ENCODE data around the gene CHRNB1.

CHRNB1 gene

DNA sequence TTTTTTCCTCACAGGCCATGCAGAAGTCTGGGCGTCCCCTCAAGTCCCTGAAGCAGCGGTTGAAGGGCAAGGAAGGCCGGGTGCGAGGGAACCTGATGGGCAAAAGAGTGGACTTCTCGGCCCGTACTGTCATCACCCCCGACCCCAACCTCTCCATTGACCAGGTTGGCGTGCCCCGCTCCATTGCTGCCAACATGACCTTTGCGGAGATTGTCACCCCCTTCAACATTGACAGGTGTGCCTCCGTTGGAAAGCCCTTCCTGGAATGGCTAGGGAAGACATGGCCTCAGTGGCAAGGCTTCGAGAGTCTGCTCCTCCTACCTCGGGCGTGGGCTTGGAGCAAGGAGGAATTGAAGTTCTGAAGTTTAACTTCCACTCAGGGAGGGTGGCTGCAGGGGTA, 52.8 kb downstream of the CHRNB1 start:
- in situ Hi-C loops (cut with MboI; ENCODE audit: low pct_unique_long_range_greater_than_20kb, low sequenced_read_pairs): no loop called here
- DNase-seq: no peak

DNA sequence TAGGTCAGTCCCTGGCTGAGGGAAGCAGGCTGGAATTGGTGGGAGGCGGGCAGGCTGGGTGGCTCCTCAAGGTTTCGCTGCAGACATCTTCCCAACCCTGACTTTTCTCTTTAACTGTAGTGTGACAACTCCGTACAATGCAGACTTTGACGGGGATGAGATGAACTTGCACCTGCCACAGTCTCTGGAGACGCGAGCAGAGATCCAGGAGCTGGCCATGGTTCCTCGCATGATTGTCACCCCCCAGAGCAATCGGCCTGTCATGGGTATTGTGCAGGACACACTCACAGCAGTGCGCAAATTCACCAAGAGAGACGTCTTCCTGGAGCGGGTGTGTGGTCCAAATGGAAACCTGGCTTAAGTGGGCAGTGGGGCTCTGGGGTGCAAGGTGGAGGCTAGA, 54.3 kb downstream of the CHRNB1 start:
- in situ Hi-C loops (cut with MboI; ENCODE audit: low pct_unique_long_range_greater_than_20kb, low sequenced_read_pairs): no loop called here
- DNase-seq: no peak

DNA sequence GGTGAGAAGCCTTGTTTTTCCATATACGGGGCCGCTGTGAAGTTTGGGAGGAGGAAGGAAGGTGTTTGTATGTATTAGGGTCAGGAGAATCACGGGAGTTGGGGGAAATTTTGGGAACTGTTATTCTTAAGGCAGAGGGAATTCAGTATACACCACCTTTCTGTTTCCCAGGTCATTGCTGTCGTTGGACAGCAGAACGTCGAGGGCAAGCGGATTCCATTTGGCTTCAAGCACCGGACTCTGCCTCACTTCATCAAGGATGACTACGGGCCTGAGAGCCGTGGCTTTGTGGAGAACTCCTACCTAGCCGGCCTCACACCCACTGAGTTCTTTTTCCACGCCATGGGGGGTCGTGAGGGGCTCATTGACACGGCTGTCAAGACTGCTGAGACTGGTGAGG, 56.9 kb downstream of the CHRNB1 start:
- no peak for DNase-seq
- in situ Hi-C loops (cut with MboI; ENCODE audit: low pct_unique_long_range_greater_than_20kb, low sequenced_read_pairs): no loop called here

DNA sequence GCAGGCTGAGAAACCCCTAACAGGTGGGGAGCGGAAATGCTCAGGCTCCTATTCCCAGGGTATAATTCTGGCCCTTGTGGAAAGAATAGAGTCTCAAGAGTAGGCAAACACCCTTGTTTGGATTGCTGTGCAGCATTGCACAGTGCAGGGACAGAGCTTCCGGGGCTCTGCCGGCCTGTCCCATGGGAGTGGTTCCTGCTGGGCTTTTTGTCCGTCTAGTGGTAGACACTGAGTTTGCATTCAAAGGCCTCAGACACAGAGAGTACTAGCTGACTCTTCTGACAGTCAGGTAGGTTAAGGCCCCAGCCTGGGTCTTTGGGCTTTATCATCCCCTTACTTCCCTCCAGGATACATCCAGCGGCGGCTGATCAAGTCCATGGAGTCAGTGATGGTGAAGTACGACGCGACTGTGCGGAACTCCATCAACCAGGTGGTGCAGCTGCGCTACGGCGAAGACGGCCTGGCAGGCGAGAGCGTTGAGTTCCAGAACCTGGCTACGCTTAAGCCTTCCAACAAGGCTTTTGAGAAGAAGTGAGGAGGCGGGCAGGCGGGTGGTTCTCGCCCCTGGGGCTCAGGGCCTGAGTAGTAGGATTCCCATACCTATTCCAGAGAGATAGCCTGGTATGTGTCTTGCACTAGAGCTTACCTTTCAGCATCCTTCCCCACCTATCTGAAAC, 57.4 kb downstream of the CHRNB1 start:
- in situ Hi-C loops (cut with MboI; ENCODE audit: low pct_unique_long_range_greater_than_20kb, low sequenced_read_pairs): no loop called here
- no peak for DNase-seq

DNA sequence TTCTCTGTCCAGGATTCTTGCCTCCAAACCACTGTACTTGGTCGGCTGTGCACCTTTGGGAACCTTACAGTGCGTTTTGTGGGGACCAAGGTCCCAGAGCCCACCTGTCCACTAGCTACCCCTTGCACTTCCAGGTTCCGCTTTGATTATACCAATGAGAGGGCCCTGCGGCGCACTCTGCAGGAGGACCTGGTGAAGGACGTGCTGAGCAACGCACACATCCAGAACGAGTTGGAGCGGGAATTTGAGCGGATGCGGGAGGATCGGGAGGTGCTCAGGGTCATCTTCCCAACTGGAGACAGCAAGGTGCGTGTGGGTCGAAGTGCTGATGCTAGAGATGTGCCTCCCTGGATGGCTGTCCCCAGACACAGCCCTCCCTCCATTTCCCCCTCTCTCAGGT, 58.1 kb downstream of the CHRNB1 start:
- in situ Hi-C loops (cut with MboI; ENCODE audit: low pct_unique_long_range_greater_than_20kb, low sequenced_read_pairs): no loop called here
- peak; percentile 26 for DNase-seq

DNA sequence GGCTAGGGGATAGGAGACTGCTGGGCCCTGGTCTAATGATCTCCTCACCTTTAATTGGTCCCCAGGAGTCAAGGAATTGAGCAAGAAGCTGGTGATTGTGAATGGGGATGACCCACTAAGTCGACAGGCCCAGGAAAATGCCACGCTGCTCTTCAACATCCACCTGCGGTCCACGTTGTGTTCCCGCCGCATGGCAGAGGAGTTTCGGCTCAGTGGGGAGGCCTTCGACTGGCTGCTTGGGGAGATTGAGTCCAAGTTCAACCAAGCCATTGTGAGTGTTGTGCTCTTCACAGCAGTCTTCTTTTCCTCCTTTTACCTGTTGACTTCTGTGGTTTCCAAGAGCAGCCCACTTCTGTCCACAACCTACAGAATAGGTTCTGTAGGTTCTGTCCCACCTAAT, 58.7 kb downstream of the CHRNB1 start:
- in situ Hi-C loops (cut with MboI; ENCODE audit: low pct_unique_long_range_greater_than_20kb, low sequenced_read_pairs): no loop called here
- no peak for DNase-seq

Data from KBM-7 (cell line).